Tongue (tissue), 2 donors: Measurements from ENCODE around the gene RPS26. TPM values are rescaled to one million over a fixed set of nuclear protein-coding genes. Genes with fewer than 3 reads are reported as not detected.
"Not testable (repeated sequence)": the region's sequence is repeated elsewhere in the genome, so short reads cannot be mapped to it uniquely, and the experiment has no call there.

ENCODE experiments used
- DNase-seq: peaks from one replicate; pipeline ENCODE4 v3.0.0-alpha.2; 2015
- total RNA-seq: library from RNA; depleted of rRNA; stranded (reverse); fragments of >200 nt; gene quantifications from one replicate; pipeline ENCODE4 v1.2.3, GENCODE V29; 2014

The RPS26 gene
- total RNA-seq, 1 donor from 2014 or later, result 541 TPM

- DNase-seq, result peak; percentile 22
These were observed 19.7 kb upstream of the RPS26 start for GRCh38 chr12:56021889-56022497.

GRCh38 chr12:56028511-56029165, 13.1 kb upstream of the RPS26 start:
- no peak for DNase-seq

- no peak for DNase-seq
These were observed 12.6 kb upstream of the RPS26 start for GRCh38 chr12:56029166-56029519.

- DNase-seq, result peak; percentile 80
These were observed 11.9 kb upstream of the RPS26 start for GRCh38 chr12:56029666-56030293.

GRCh38 chr12:56031987-56032386, 9.7 kb upstream of the RPS26 start:
- no peak for DNase-seq

- no peak for DNase-seq
These were observed 7.0 kb upstream of the RPS26 start for GRCh38 chr12:56034586-56035332.

GRCh38 chr12:56037161-56037560, 4.6 kb upstream of the RPS26 start:
- DNase-seq, result no peak

- DNase-seq, result no peak
These were observed 3.6 kb upstream of the RPS26 start for GRCh38 chr12:56038022-56038655.

GRCh38 chr12:56040151-56040550, 1.6 kb upstream of the RPS26 start:
- DNase-seq, result no peak

GRCh38 chr12:56040963-56041551, 661 bp upstream of the RPS26 start:
- no peak for DNase-seq

- not testable (repeated sequence) for DNase-seq
These were observed 704 bp downstream of the RPS26 start for GRCh38 chr12:56042430-56042813.

- DNase-seq, result no peak
These were observed 1.1 kb downstream of the RPS26 start for GRCh38 chr12:56042843-56043242.

- no peak for DNase-seq
These were observed 4.5 kb downstream of the RPS26 start for GRCh38 chr12:56046027-56046780.

- no peak for DNase-seq
These were observed 11.7 kb downstream of the RPS26 start for GRCh38 chr12:56053407-56053893.

- not testable (repeated sequence) for DNase-seq
These were observed 18.2 kb downstream of the RPS26 start for GRCh38 chr12:56059964-56060363.

- no peak for DNase-seq
These were observed 20.3 kb downstream of the RPS26 start for GRCh38 chr12:56061982-56062381.

GRCh38 chr12:56062996-56063395, 21.3 kb downstream of the RPS26 start:
- DNase-seq, result no peak

- no peak for DNase-seq
These were observed 29.9 kb downstream of the RPS26 start for GRCh38 chr12:56071648-56072047.

- DNase-seq, result no peak
These were observed 32.7 kb downstream of the RPS26 start for GRCh38 chr12:56074396-56074795.

GRCh38 chr12:56077966-56078365, 36.2 kb downstream of the RPS26 start:
- DNase-seq, result not testable (repeated sequence)

- DNase-seq, result no peak
These were observed 36.7 kb downstream of the RPS26 start for GRCh38 chr12:56078427-56078826.
